ENCODE measurements around the gene SLC22A4. TPM values are rescaled to one million over a fixed set of nuclear protein-coding genes. Genes with fewer than 3 reads are reported as not detected.

The SLC22A4 gene
- total RNA-seq, 1 experiment from 2014 or later, result 1.1 TPM

DNA sequence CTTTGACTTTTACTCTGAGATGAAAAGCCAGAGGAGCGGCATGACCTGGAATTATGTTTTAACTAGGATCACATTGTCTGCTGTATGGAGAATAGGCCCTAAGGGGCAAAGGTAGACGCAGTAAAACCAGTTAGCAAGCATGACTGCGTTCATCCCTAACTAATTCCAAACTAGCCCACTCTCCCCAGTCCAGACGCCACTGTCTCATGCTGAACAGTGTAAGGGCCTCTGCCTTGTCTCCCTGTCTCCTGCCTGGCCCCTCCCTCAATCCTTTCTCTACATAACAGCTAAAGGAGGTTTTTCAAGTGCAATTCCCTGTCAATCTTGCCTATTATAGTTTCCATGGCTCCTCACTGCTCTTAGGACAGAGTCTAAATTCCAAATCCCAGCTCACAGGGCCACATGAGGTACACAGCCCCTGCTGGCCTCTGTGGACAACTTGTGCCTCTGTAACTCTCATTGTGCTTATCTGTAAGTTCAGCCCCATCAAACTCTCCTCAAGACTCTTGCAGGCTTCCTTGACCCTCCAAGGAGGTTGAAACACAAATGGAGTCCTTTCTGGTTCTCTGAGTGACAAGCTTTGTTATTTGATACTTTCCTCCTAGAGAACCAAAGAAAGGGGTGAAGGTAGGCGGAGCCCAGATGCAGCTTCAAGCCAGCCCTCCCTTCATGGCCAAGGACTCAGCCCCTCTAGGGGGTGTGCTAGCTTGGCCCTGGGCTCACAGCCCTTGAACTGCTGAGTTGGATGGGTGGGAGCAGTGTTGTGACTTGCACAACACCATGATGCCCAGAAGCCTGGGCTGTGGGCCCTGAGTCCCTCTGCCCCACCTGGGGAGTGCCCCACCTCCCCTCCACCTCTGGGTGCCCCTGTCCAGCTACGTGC, 16.0 kb upstream of the SLC22A4 start:
- no peaks in the 10 kb centered on the region for H3K9me3 ChIP-seq (replicated peaks)
- no peak overlapping the region for H3K27ac ChIP-seq
- H3K4me1 ChIP-seq, result peaks cover 23% of the 10 kb centered on the region
- H3K4me3 ChIP-seq, result no peak overlapping the region
- no peak for DNase-seq
- H3K27me3 ChIP-seq, result no peaks in the 10 kb centered on the region
- 0 out of 2 replicates have a peak, but pooled peaks cover 5% of the 10 kb centered on the region for H3K36me3 ChIP-seq

DNA sequence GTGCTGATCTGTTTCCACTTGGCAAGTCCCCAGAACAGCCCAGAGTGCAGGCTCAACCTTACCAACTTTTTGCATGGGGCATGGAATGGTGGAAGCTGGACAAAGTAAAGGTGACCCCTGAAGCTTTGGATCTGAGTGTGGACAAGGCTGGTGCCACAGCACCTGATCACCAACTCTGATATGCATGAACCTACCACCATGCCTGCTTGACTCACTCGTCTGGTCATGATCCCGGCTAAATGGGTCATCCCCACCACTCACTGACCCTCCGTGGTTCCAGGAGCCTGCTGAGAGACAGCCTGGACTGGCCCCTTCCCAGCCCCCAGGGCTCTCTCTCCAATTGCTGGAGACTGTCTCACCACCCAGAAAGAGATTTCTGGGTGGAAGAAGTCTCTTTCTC, 14.4 kb upstream of the SLC22A4 start:
- H3K9me3 ChIP-seq (replicated peaks), result no peaks in the 10 kb centered on the region
- no peaks in the 10 kb centered on the region for H3K27me3 ChIP-seq
- peaks cover 29% of the 10 kb centered on the region for H3K4me1 ChIP-seq
- H3K4me3 ChIP-seq, result no peak overlapping the region
- H3K27ac ChIP-seq, result peak overlapping the region; percentile 9; the same call in 1 of the 2 replicates
- no peak for DNase-seq
- H3K36me3 ChIP-seq, result no peaks in the 10 kb centered on the region

DNA sequence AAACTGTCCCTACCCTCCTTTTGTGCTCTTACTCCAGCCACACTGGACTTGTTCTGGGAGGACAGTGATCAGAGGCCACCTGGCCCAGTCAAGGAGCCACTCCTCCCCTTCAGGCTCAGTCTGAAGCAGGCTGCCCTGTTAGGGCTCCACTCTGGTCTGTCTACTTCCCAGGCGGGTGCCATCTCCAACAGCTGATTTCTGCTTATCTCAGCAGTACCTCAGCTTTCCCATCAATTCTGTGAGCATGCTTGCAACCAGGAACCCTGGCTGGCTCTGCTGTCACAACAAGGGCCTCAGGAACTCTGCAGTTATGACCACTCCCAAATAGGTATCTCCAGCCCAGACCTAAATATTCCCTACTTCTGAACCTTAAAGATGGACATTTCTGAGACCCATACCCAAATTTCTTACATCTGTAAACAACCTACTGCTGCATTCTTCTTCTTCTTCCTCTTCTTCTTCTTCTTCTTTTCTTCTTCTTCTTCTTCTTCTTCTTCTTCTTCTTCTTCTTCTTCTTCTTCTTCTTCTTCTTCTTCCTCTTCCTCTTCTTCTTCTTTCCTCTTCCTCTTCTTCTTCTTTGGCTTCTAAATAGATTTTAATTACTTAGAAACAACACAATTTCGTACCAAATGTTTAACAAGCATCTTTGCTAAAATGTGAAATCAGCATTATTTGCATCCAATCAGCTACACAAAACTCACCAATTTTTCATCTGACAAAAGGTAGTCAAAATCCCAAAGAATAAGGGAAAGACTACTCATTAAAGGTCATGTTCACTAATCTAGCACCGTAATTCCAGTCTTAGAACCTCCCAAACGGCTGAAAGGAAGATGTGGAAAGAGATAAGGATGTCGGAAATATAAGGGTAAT, 13.6 kb upstream of the SLC22A4 start:
- DNase-seq, result no peak
- no peak overlapping the region for H3K4me3 ChIP-seq

DNA sequence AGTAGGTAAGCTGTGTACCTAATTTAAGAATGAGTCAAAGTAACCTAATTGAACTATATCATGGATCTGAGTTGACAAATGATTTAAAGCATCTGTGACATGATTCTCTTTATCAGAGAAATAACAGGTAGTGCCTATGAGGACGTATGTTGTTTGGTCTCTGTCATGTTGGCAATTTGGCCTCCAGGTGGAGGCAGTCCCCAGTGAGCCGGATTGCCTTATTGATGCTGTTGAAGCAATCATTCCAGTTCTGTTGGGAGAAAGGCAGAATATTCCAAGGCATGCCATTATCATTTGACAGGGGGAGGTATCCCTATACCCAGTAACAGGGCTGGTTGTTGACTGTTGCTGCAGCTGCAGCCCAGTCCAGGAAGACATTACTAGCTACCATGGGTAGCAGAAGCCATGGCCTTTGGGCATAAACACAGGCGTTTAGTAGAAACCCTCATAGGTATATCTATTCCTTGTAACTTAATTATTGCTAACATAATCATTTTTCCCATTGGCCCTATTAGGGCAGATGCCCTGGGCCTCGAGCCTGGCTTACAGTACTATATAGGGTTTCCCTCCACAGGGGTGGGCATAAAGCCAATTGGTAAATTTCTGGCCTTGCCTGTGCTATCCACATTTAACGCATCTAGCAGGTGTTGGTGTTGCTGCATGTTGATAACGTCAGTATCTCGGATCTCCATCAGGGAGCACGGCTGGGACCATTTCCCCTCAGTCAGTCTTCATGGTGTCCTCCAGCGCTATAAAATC, 12.2 kb upstream of the SLC22A4 start:
- Histone ChIP-seq H3K27me3 (no peaks in the 10 kb centered on the region), H3K4me3 (no peak overlapping the region)
- DNase-seq, result peak in 1 of 2 experiments; percentile 58

More for the DNA sequence above, 13.6 kb upstream of the SLC22A4 start:
- Histone ChIP-seq H3K9me3 (replicated peaks) (no peaks in the 10 kb centered on the region), H3K27me3 (no peaks in the 10 kb centered on the region), H3K36me3 (no peaks in the 10 kb centered on the region), H3K27ac (no peak overlapping the region), H3K4me1 (peaks cover 29% of the 10 kb centered on the region)

DNA sequence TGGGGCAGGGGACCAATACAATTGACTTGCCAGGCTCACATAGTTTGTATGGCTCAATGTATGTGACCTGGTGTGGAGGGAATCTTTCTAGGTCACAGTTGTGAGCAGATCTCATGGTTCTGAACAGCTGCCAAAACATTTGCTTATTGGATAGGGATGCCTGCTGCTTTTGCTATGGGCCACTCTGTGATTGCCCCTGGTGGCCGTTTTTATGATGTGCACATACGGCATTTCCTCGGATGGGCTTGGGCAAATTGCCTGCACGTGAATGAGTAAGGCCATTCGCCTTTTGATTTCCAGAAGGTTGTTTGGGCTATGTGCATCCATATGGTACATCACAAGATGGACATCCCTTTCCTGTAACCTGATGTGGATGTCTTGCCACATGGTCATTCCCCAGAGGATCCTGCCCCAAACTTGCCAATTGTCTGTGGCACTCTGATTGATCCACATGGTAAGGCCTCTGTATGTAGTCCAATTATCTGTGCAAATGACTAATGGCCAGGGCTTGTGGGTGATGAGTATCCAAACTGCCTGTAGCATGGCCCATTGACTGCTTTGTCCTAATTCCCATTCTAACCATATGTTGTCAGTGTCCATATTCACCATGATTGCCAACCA, 10.7 kb upstream of the SLC22A4 start:
- H3K4me1 ChIP-seq, result peaks cover 24% of the 10 kb centered on the region
- no peaks in the 10 kb centered on the region for H3K27me3 ChIP-seq
- DNase-seq, result peak; percentile 85 to 94
- no peak overlapping the region for H3K4me3 ChIP-seq
- peak overlapping the region; percentile 56 for H3K27ac ChIP-seq
- no peaks in the 10 kb centered on the region for H3K36me3 ChIP-seq
- no peaks in the 10 kb centered on the region for H3K9me3 ChIP-seq (replicated peaks)

More for the DNA sequence above, 12.2 kb upstream of the SLC22A4 start:
- no peak overlapping the region for H3K27ac ChIP-seq
- H3K9me3 ChIP-seq (replicated peaks), result no peaks in the 10 kb centered on the region
- H3K4me1 ChIP-seq, result peaks cover 29% of the 10 kb centered on the region
- H3K36me3 ChIP-seq, result no peaks in the 10 kb centered on the region

DNA sequence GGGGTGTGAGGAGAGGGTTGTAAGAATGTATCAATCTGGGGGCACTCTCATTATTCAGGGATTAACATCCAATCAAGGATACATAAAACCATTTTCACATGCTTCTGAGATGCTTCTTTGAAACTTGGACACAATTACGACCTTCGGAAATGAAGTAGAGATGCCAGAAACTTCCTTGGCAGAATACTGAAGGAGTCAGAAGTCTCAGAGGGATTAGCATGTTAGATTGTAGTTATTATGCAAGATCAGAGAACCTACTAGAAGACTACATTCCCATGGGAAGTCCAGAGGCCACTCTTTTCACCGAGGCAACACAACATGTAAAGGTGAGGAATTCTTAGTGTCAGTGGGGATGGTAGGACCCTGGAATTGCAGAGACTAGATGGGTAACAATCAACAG, 5.1 kb upstream of the SLC22A4 start:
- Histone ChIP-seq H3K9me3 (replicated peaks) (no peaks in the 10 kb centered on the region), H3K4me1 (0 out of 2 replicates have a peak, but pooled peaks cover 2% of the 10 kb centered on the region), H3K4me3 (no peak overlapping the region), H3K36me3 (no peaks in the 10 kb centered on the region), H3K27me3 (no peaks in the 10 kb centered on the region), H3K27ac (no peak overlapping the region)
- no peak for DNase-seq

DNA sequence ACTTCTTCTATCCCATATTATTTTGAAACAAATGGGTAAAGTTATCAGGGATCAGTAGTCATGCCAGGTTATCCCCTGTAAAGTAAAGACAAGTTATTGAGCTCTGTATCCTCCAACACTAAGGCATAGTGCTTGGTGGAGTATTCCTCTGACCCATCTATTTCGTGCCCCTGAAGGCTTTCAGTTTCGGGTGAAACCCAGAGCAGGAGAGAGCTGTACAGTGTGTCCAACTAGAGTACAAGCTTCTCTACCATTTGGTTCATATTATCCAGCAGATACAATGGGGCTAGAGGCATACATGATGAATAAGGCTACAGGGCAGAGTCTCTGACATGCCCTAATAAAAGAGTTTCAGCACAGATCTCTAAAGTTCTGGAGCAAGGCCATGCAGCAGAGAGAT, 3.2 kb upstream of the SLC22A4 start:
- no peak for DNase-seq
- H3K27me3 ChIP-seq, result no peaks in the 10 kb centered on the region
- H3K4me3 ChIP-seq, result no peak overlapping the region
- no peaks in the 10 kb centered on the region for H3K36me3 ChIP-seq
- H3K27ac ChIP-seq, result no peak overlapping the region
- H3K9me3 ChIP-seq (replicated peaks), result no peaks in the 10 kb centered on the region
- H3K4me1 ChIP-seq, result peaks cover 2% of the 10 kb centered on the region; the same call in 1 of the 2 replicates

DNA sequence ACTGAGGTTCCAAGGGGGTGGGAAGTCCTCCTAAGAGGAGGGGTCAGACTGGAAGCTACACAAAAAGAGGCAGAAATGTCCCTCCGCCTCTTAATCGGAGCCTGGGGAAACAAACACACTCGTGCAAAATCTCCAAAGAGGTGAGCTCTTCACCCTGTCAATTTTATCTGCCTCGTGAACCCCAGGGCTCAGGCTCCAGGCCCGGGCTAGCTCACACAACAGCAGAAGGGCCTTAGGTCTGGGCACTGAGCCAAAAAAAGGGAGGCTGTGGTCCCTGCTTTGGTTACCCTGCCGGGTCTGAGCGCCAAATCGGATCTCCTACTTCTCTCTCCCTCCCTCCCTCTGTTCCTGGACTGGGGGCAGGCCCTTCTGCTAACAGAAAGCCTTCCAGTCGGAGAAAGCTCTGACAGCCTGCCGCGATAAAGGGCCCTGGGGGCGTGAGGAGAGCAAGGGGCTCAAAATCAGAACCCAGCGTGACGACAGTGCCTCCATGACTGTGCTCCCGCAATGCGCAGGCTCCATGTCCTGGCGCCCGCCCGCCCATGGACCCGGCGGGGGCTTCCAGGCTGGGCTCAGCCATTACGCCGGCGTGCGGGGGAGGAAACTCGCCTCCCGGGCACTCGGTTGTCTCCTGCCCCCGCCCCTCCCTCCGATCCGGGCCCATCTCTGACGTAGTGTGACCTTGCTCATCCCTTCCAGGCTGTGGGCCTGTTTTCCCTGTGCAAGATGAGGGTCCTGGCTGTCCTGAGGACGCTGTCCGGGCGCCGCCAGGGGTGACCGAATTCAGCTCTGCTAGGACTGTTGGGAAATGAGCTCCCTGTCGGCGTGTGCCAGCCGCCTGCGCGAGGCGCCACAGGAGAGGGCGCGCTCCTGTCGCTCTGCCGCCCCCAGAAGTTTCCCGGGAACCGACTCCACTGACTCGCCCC, 865 bp upstream of the SLC22A4 start:
- Histone ChIP-seq H3K36me3 (no peaks in the 10 kb centered on the region), H3K4me3 (peak overlapping the region; percentile 70), H3K4me1 (peaks cover 2% of the 10 kb centered on the region; the same call in 1 of the 2 replicates), H3K9me3 (replicated peaks) (no peaks in the 10 kb centered on the region), H3K27me3 (no peaks in the 10 kb centered on the region), H3K27ac (peak overlapping the region; percentile 98)
- peak; percentile 98 to 99 for DNase-seq

DNA sequence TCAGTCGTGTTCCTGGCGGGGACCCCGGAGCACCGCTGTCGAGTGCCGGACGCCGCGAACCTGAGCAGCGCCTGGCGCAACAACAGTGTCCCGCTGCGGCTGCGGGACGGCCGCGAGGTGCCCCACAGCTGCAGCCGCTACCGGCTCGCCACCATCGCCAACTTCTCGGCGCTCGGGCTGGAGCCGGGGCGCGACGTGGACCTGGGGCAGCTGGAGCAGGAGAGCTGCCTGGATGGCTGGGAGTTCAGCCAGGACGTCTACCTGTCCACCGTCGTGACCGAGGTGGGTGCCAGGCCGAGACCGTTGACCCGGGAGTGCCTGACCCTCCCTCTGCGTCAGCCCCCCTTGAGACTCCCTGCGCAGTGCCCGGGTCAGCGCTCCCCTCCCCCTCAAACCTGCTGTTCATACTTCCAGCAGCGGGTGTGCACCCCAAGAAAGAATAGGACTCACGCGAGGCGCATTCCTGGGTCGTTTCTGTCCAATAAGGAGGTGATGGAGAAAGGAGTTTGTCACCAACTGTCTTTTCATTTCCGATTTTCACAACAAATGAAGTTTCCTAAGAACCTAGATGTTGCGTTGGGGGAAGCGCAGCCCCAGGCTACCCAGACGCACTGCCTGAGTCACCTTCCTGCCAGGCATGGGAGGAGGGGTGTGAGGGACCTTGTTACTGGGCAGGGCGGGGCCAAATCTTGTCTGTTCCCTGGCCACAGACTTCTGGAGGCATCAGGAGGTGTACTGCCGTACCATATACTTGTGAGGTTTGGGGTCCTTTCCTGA, 722 bp downstream of the SLC22A4 start:
- peak; percentile 71 to 72 for DNase-seq
- Histone ChIP-seq H3K9me3 (replicated peaks) (no peaks in the 10 kb centered on the region), H3K27ac (peak overlapping the region; percentile 98), H3K36me3 (no peaks in the 10 kb centered on the region), H3K4me1 (peaks cover 2% of the 10 kb centered on the region; the same call in 1 of the 2 replicates), H3K27me3 (no peaks in the 10 kb centered on the region), H3K4me3 (peak overlapping the region; percentile 70)

DNA sequence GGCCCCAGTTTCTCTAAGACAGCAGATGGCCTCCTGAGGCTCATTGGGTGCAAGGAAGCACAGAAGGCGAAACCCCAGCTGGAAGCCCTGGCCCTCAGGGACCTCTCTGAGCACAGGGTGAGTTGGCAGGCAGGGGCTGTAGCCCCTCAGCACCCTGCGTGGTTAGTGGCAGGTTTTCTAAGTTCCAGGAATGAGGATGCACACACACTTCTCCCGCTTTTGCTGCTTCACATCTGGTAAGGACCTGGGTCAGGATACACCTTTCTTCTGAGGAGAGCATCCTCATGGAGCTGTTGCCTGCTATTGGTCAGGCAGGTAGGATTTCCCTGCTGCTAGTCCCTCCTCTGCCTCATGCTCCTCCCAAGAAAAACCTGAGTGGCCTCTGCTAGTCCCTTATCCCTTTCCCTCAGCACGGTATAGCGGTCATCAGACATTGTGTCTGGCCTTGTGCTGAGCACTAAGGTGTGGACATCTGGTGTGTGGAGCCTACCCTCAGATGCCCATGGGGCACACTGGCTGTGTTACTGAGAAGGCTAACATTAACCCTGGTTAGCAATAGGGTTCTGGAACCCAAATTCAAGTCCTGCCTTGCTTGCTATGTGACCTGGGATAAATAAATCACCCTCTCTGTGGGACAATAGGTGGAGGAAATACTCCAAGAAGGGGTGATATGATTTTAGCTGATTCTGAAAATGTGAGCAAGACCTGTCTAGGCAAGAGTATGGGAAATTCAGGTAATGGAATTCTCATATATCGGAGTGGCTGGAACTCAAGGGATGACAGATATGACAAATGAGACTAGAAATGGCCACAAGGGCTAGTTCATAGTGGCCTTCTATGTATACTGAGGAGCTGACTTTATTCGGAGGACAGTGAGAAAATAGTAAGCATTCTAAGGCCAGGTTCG, 1.6 kb downstream of the SLC22A4 start:
- Histone ChIP-seq H3K36me3 (no peaks in the 10 kb centered on the region), H3K27me3 (no peaks in the 10 kb centered on the region), H3K9me3 (replicated peaks) (no peaks in the 10 kb centered on the region), H3K27ac (no peak overlapping the region; the same call in 1 of the 2 replicates), H3K4me3 (peak overlapping the region; percentile 70), H3K4me1 (peaks cover 2% of the 10 kb centered on the region; the same call in 1 of the 2 replicates)
- DNase-seq, result no peak

DNA sequence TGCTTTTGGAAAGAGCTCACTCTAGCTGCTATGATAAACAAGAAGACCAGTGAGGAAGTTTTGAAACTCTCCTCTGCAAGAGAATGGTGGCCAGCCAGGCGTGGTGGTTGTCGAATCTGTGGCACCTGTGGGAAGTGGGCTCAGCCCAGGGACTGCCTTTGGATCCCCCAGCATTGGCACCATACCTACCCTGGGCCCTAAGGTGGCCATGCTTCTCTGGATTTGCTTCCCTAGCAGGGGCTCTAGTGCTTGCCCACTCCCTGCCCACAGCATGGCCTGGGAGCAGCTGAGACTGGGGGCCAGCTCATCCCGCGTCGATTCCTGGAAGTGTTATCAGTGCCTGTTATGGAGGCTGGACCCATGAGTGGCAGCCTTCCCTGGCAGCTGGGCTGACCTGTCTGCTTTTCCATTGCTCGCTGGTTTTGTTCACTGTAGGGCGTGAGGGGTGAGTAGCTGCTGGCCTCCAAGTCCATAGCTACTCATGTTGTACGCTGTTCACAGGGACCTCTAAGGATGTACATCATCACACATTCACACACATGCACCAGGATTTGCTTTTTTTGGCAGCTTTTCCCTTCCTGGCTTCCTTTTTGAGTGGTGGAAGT, 2.3 kb downstream of the SLC22A4 start:
- no peak overlapping the region for H3K4me3 ChIP-seq
- H3K27ac ChIP-seq, result no peak overlapping the region
- H3K36me3 ChIP-seq, result no peaks in the 10 kb centered on the region
- no peaks in the 10 kb centered on the region for H3K27me3 ChIP-seq
- no peaks in the 10 kb centered on the region for H3K9me3 ChIP-seq (replicated peaks)
- DNase-seq, result no peak
- H3K4me1 ChIP-seq, result peaks cover 2% of the 10 kb centered on the region; the same call in 1 of the 2 replicates
